K562 (cell line): ENCODE measurements around the gene PDCD1. TPM values are rescaled to one million over a fixed set of nuclear protein-coding genes. Genes with fewer than 3 reads are reported as not detected.

Experiments used
- CHD7 ChIP-seq: fragments of 200-600 bp; sonication (generic); IDR thresholded peaks from one replicate; pipeline ENCODE4 v1.6.1; 2012; ENCODE audit warnings: mild to moderate bottlenecking, low read depth, low read length, inconsistent platforms
- THRAP3 ChIP-seq: fragments of 450-650 bp; IDR thresholded peaks from 2 replicates; pipeline ENCODE4 v1.6.1; 2016; ENCODE audit warnings: mild to moderate bottlenecking, inconsistent platforms, borderline replicate concordance
- ZNF212 ChIP-seq: fragments of 450-650 bp; formaldehyde crosslinking; IDR thresholded peaks from 2 replicates; pipeline ENCODE4 v1.4.0; 2020; ENCODE audit warnings: mild to moderate bottlenecking
- ZNF77 ChIP-seq: fragments of 250-450 bp; sonication (Bioruptor Pico); IDR thresholded peaks from 2 replicates; pipeline ENCODE4 v1.5.0; 2020
- polyA plus RNA-seq, 8 experiments: library from polyadenylated mRNA; depleted of rRNA in 4 of 8; stranded (reverse) in 5 of 8; unstranded in 3 of 8; fragments of >200 nt; fragmentation: Nextera tagmentation in 2 of 8; fragmentation: Illumina TruSeq in 1 of 8; extraction: Ambion mirVana in 2 of 8; extraction: Trizol in 1 of 8; gene quantifications; 2 replicates each; pipeline versions ENCODE4 v1.2.1 to v1.2.3, GENCODE V29; 2011 to 2014; ENCODE audit warnings: inconsistent platforms in 1 of 8, missing spikeins in 1 of 8
- total RNA-seq, 7 experiments: library from RNA; depleted of rRNA in 6 of 7; stranded (reverse); fragments of >200 nt in 6 of 7; fragmentation: Illumina TruSeq in 2 of 7; extraction: Trizol in 2 of 7; gene quantifications; 2 replicates each; pipeline versions ENCODE4 v1.2.1 to v1.2.3, GENCODE V29; 2011 to 2021; ENCODE audit warnings: low replicate concordance in 1 of 7

Gene PDCD1
- total and polyA plus RNA-seq, 9 of the 15 experiments (the other 6 are each of a cell fraction or from before 2014, with no cell fraction given): 0.15 to 2.5 (median 1.0) TPM; not detected in 2

GRCh38 chr2:241862775-241863535, 4.3 kb upstream of the PDCD1 start (continued):
- no peak for TF ChIP-seq CHD7
- no peak for TF ChIP-seq THRAP3
- no peak for TF ChIP-seq ZNF77 (CRISPR knock-in tag)
- TF ChIP-seq ZNF212 (CRISPR knock-in tag): no peak
